ENCODE data around the gene LUC7L2.
"Not testable (repeated sequence)": the region's sequence is repeated elsewhere in the genome, so short reads cannot be mapped to it uniquely, and the experiment has no call there.

LUC7L2 gene

GRCh38 chr7:139359366-139360209 is at the start of gene LUC7L2:
Gene LUC7L2, plus strand, starts transcription at chr7:139359894. Its CDS starts 368 bp downstream, at chr7:139360262.
- in situ Hi-C loops (cut with MboI; ENCODE audit: low sequenced_read_pairs) = no loop called here

GRCh38 chr7:139317939-139318505 is 41.7 kb upstream of the LUC7L2 start:
- in situ Hi-C loops (cut with MboI; ENCODE audit: low sequenced_read_pairs) = no loop called here

- in situ Hi-C loops (cut with MboI; ENCODE audit: low sequenced_read_pairs) = no loop called here
Observed at GRCh38 chr7:139321071-139321745, 38.5 kb upstream of the LUC7L2 start.

GRCh38 chr7:139324709-139325108 is 35.0 kb upstream of the LUC7L2 start:
- in situ Hi-C loops (cut with MboI; ENCODE audit: low sequenced_read_pairs) = not testable (repeated sequence)

- in situ Hi-C loops (cut with MboI; ENCODE audit: low sequenced_read_pairs) = no loop called here
Observed at GRCh38 chr7:139328375-139328774, 31.3 kb upstream of the LUC7L2 start.

GRCh38 chr7:139329119-139329518 is 30.6 kb upstream of the LUC7L2 start:
- in situ Hi-C loops (cut with MboI; ENCODE audit: low sequenced_read_pairs) = no loop called here

- in situ Hi-C loops (cut with MboI; ENCODE audit: low sequenced_read_pairs) = no loop called here
Observed at GRCh38 chr7:139330333-139331030, 29.2 kb upstream of the LUC7L2 start.

GRCh38 chr7:139332697-139333359 is 26.9 kb upstream of the LUC7L2 start:
- in situ Hi-C loops (cut with MboI; ENCODE audit: low sequenced_read_pairs) = no loop called here

- in situ Hi-C loops (cut with MboI; ENCODE audit: low sequenced_read_pairs) = not testable (repeated sequence)
Observed at GRCh38 chr7:139333443-139333842, 26.3 kb upstream of the LUC7L2 start.

GRCh38 chr7:139334399-139335150 is 25.1 kb upstream of the LUC7L2 start:
- in situ Hi-C loops (cut with MboI; ENCODE audit: low sequenced_read_pairs) = no loop called here

GRCh38 chr7:139339025-139339424 is 20.7 kb upstream of the LUC7L2 start:
- in situ Hi-C loops (cut with MboI; ENCODE audit: low sequenced_read_pairs) = no loop called here

GRCh38 chr7:139339698-139340036 is 20.0 kb upstream of the LUC7L2 start:
- in situ Hi-C loops (cut with MboI; ENCODE audit: low sequenced_read_pairs) = no loop called here

- in situ Hi-C loops (cut with MboI; ENCODE audit: low sequenced_read_pairs) = no loop called here
Observed at GRCh38 chr7:139340037-139340807, 19.5 kb upstream of the LUC7L2 start.

- in situ Hi-C loops (cut with MboI; ENCODE audit: low sequenced_read_pairs) = no loop called here
Observed at GRCh38 chr7:139340808-139341057, 19.0 kb upstream of the LUC7L2 start.

- in situ Hi-C loops (cut with MboI; ENCODE audit: low sequenced_read_pairs) = no loop called here
Observed at GRCh38 chr7:139341058-139341775, 18.5 kb upstream of the LUC7L2 start, which contains the start of gene FMC1. Gene FMC1, plus strand, starts transcription at chr7:139341337. Its CDS starts 48 bp downstream, at chr7:139341385.

GRCh38 chr7:139341776-139342226 is 17.9 kb upstream of the LUC7L2 start:
- in situ Hi-C loops (cut with MboI; ENCODE audit: low sequenced_read_pairs) = no loop called here

GRCh38 chr7:139345042-139345441 is 14.7 kb upstream of the LUC7L2 start:
- in situ Hi-C loops (cut with MboI; ENCODE audit: low sequenced_read_pairs) = no loop called here

- in situ Hi-C loops (cut with MboI; ENCODE audit: low sequenced_read_pairs) = no loop called here
Observed at GRCh38 chr7:139351027-139351426, 8.7 kb upstream of the LUC7L2 start.

- in situ Hi-C loops (cut with MboI; ENCODE audit: low sequenced_read_pairs) = no loop called here
Observed at GRCh38 chr7:139354729-139355128, 5.0 kb upstream of the LUC7L2 start.
